Left forelimb (tissue), 1 donor: Measurements from ENCODE around the gene FNBP1.
"Not testable (repeated sequence)": the region's sequence is repeated elsewhere in the genome, so short reads cannot be mapped to it uniquely, and the experiment has no call there.

Source experiments
- DNase-seq: peaks from one replicate; pipeline ENCODE4 v3.0.0-alpha.2; 2018; ENCODE audit warnings: low spot score

Gene FNBP1

DNA sequence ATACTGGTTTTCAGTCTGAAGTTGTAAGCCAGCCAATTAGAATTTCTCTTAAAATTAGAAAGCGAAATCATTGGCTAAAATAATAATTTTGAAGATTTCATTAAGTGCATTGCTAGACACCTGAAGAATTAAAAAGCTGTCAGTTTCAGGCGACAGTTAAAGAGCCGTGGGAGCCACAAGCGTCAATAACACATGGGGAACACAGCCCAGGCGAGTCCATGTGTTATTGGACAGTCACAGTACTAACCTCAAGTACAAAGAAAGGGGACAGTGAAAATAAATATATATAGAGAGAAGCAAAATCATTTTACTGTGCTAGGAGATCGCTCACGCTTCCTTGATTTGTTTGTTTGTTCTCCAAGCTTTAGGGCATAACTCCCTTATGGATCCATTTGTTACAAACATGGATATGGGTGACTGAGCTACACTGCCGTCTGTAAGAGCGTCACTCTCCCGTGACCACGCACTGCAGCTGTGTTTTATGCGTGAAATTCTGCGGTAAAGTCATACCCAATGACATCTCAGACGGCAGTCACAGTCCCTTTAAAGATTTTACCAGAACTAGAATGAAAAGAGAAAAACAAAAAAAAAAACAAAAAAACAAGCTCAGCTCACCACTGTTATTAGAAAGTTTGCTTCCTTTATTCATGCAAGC lies 124.6 kb downstream of the FNBP1 start:
- DNase-seq = no peak

GRCh38 chr9:129916707-129917106 lies 126.3 kb downstream of the FNBP1 start:
- DNase-seq = no peak

- DNase-seq = no peak
Observed at GRCh38 chr9:129914051-129914450, 128.9 kb downstream of the FNBP1 start.

DNA sequence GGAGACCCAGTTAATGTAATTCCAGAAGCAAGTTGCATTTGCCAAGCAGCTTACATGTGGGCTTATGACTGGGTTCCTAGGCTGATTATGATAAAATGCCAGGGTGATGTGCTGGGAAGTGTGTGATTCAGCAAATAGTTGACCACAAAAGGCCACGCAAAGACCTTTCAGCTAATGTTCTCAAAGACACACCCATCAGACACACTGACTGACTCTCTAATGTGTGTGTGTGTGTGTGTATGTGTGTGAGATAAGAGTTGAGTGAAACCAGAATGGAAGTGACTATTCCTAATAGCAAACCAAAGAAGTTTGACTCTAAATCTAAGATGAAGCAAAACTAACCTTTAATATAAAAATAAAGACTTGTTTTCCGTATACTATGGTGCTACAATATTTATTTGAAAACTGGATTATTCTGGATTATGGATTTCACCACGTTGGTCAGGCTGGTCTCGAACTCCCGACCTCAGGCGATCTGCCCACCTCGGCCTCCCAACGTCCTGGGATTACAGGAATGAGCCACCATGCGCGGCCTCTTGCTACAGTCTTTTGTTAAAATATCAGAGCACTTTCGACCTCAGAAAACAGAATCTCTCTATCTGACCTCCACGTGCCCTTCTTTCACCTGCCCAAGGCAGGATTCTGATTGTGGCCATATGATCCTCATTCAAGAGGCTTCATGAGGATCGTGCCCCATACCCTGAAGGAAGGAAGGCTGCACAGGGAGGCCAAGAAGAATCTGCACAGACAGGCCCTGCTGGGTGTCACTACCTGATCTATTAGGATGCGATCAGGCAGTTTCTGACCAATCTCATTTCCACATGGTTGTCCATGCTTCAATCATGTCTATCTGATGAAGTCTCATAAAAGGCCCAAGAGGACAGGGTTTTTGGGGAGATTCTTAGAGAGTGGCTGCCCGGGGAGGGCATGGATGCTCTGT lies 132.1 kb downstream of the FNBP1 start:
- DNase-seq = no peak

DNA sequence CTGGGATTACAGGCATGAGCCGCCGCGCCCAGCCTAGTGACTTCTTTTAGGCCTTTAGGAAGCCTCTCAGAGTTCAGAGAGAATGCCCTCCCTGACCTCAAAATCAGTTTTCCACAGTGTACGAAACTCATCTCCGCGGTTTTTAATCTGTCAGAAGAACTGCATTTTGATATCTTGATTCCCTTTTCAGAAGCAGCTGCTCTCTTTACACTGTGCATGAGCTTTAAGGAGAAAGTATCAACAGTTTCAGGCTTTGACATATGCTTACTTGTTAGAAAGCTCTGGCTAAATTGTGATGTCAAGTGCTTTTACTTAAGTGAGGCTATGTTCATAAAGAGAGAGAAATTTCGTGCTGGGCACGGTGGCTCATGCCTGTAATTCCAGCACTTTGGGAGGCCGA lies 133.1 kb downstream of the FNBP1 start:
- no peak for DNase-seq

- DNase-seq = no peak
Observed at GRCh38 chr9:129908906-129909305, 134.1 kb downstream of the FNBP1 start.

- DNase-seq = no peak
Observed at GRCh38 chr9:129907201-129907600, 135.8 kb downstream of the FNBP1 start.

DNA sequence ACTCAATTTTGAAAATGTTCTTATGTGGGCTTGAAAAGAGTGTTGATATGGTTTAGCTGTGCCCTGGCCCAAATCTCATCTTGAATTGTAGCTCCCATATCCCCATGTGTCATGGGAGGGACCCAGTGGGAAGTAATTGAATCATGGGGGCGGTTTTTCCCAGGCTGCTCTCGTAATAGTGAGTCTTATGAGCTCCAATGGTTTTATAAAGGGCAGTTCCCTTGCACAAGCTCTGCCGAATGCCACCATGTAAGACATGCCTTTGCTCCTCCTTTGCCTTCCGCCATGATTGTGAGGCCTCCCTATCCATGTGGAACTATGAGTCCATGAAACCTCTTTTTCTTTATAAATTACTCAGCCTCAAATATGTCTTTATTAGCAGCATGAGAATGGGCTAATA lies 136.7 kb downstream of the FNBP1 start:
- no peak for DNase-seq

- no peak for DNase-seq
Observed at GRCh38 chr9:129904734-129905133, 138.3 kb downstream of the FNBP1 start.

DNA sequence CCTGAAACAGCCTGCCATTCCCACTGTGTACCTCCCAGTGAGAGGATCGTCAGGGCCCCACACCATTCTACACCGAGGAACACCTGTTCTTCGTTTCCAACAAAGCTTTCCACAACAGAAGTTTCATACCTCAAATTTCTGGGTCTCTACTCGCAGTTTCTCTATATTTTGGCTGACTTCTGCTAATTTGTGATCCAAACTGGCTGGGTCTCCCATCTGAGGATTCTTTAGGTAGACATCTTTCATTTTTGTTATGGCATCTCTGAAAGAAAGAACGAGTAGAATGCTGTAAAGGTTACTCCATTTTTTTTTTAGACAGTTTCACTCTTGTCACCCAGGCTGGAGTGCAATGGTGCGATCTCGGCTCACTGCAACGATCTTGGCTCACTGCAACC lies 140.3 kb downstream of the FNBP1 start:
- no peak for DNase-seq

GRCh38 chr9:129901993-129902739 lies 140.8 kb downstream of the FNBP1 start:
- DNase-seq = no peak

DNA sequence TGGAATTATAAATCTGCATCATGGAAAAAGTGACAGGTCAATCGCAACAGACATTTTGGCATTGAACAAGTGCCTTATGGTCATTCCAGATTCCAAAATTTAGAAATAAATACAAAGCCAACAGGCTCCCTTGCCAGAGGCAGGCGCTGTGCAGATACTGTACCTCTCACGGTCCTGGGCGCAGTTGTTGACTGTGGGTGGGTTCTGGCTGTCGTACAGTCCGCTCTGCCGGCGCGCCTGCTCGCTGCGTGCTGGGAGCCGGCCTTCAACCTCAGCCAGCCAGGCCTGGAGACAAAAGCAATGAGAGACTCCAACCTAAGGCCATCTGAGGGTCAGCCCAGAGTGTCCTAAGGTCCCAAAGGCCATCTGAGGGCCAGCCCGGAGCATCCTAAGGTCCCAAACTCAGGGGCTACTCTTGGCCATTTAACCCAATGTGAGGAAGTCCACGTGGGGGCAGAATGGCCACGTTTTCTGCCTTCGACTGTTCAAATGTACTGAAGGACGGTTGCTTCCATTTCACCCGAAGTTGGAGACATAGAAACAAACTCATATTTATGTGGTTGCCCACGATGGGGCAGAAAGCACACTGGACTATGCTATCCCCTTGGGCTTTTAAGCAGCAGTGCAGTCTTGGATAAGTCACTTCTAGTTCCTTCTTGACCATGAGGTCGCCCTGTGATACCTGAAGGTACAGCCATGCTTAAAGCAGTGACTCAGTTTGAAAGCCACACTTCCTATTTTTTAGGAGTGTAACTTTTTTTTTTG lies 142.5 kb downstream of the FNBP1 start:
- no peak for DNase-seq

DNA sequence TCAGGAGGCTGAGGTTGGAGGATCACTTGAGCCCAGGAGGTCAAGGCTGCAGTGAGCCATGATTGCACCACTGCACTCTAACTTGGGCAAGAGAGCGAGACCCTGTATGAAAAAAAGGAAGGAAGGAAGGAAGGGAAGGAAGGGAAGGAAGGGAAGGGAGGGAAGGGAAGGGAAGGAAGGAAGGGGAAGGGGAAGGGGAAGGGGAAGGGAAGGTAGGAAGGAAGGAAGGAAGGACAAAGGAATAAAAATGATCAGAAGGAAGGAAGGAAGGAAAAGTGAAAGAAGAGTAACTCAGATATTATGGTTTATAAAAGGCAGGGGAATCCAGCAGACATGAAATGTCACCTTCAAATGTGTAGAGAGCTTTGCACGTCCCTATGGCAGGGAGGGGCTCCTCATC lies 143.4 kb downstream of the FNBP1 start:
- no peak for DNase-seq

DNA sequence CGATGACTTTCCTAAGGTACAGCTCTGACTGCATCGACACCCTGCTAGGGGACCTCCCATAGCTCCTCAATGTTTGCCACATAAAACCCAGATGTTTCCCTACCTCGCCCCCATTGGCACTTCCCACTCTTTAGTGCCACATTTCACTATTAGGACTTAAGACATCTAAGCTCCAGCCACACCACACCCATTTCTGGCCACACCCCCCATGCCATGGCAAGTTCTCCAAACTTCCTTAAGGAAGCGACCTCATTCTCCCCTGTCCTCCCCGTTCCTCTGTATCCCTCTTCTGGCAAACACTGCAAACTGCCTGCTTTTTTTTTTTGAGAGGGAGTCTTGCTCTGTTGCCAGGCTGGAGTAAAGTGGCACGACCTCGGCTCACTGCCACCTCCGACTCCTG lies 144.8 kb downstream of the FNBP1 start:
- DNase-seq = no peak

- no peak for DNase-seq
Observed at GRCh38 chr9:129897263-129897662, 145.7 kb downstream of the FNBP1 start.

DNA sequence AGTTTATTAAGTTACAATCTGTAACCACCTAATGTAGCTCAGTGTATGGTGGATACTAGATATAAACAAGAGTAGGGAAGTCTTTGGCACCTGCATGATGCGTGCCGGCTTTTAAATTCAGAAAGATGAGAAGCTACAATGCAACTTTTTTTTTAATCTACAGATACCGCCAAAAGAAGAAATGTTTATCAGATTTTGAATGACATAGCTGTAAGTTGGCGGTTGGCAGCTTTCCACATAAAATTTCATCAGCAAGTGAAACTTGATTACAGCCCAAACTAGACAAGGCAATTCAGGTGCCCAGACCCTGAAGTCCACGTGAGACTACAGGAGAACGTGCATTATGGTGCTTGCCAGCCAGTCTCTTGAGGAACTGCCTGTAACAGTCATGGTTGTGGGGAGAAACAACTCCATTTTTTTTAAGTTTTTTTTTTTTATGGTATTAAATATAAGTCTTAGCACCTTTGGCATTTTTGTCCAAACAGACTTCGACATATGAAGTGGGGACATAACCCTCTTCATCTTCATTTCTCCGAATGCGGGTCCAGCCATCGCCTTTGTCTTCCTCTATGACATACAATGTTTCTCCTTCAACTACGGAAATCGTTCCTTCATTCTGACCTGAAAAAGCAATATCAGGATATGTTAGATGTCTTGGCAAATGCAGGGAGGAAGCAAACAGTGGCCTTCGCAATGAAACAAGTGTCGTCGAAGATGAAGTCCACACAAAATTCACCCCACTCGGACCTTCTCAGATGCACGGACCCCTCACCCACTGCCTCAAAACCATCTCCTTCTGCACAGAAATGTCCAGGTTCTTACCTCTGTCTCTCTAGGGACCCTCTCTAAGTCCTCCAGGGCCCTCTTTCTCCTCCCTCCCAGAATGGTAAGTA lies 147.4 kb downstream of the FNBP1 start:
- no peak for DNase-seq

DNA sequence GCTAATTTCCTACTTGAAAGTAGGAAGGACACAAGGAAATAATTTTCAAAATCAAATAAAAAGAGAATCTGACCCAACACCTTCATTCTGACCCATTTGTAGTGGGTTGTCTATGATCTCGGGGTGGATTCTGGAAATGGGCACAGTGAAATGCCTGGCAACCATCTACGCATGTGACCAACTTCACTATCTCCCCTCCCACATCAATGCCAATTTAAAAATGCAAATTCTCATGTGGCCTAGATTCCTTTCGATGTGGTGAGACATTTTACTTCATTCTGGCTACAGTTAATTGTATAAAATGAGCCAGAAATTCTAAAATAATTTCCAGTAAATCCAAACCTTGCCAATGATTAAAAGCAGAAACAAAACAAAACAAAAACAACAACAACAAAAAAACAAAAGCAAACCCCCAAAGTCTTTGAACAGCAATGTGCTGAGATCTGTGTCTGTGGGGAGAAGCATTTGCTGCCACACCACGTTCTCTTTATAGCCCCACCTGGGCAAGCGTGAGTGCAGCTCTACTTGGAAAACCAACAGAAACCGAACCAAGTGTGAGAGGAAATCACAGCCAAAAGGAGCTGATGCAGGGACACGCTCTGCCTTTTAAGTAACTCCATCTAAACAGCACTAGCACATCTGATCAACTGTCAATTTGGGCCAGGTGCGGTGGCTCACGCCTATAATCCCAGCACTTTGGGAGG lies 148.7 kb downstream of the FNBP1 start:
- no peak for DNase-seq

DNA sequence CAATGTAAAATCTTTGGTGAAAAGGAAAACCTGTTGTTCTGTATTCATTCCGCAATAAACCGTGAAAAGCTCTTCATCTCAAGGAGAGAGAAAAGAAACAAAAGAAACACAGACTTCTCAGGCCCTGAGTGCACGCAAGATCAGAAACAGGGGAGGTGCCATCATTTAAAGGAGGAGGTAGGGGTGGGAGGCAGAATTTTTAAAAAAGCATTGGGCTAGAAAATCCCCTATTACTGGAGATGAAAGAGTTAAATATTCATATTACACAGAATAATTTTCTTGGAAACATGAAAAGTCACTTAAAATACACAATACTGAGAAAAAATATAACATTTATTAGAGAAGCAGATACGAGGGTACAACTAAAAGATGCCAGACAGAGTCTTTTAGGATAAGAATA lies 151.4 kb downstream of the FNBP1 start:
- DNase-seq = no peak

DNA sequence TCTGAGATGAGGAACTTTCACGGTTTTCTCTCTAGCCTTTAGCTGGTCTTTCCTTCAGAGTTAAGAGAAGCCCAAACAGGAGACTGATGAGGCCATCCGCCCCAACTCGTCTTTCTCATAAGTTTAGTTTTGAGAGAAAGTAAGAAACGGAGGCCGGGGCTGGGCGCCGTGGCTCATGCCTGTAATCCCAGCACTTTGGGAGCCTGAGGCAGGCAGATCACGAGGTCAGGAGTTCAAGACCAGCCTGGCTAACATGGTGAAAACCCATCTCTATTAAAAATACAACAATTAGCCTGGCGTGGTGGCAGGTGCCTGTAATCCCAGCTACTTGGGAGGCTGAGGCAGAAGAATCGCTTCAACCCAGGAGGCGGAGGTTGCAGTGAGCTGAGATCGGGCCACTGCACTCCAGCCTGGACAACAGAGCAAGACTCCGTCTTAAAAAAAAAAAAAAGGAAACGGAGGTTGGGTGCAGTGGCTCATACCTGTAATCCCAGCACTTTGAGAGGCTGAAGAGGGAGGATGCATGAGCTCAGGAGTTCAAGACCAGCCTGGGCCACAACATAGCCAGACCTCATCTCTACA lies 152.2 kb downstream of the FNBP1 start:
- DNase-seq = not testable (repeated sequence)
